Measurements from ENCODE around the gene ZNF429.
"Not testable (repeated sequence)": the region's sequence is repeated elsewhere in the genome, so short reads cannot be mapped to it uniquely, and the experiment has no call there.

The ZNF429 gene
- total RNA-seq: 4.7 to 41.1 (median 12.0) reads per million in 9 experiments

- ATAC-seq (replicated peaks): peak; percentile 99
- Mint-ChIP-seq H3K36me3 (ENCODE audit: insufficient read depth) (peaks cover 13% of the 10 kb centered on the region), H3K27me3 (no peaks in the 10 kb centered on the region), H3K4me1 (ENCODE audit: low read depth in 2 of 2) (peaks cover 25 to 33% of the 10 kb centered on the region in 2 donors), H3K27ac (peak within 1 kb of the TSS; percentile 100), H3K4me3 (peak within 1 kb of the TSS; percentile 100), H3K9me3 (no peaks in the 10 kb centered on the region)
- peak; percentile 87 to 92 (median 91) for DNase-seq
These were observed at the start of gene ZNF429 for GRCh38 chr19:21505459-21506451. ZNF429 (plus strand) TSS chr19:21505602; CDS start chr19:21505772, 170 bp downstream.

GRCh38 chr19:21460686-21461085 lies 44.7 kb upstream of the ZNF429 start:
- H3K36me3 Mint-ChIP-seq (ENCODE audit: insufficient read depth): no peaks in the 10 kb centered on the region
- no peak for DNase-seq
- H3K27me3 Mint-ChIP-seq: peaks cover 12 to 22% of the 10 kb centered on the region in 2 donors
- no peak overlapping the region for H3K27ac Mint-ChIP-seq
- peaks cover 6 to 8% of the 10 kb centered on the region in 2 donors for H3K9me3 Mint-ChIP-seq
- H3K4me1 Mint-ChIP-seq (ENCODE audit: low read depth in 2 of 2): peaks cover 0 to 6% of the 10 kb centered on the region in 2 donors
- H3K4me3 Mint-ChIP-seq: no peak overlapping the region
- no peak for ATAC-seq (replicated peaks)

GRCh38 chr19:21462540-21462939 lies 42.9 kb upstream of the ZNF429 start:
- no peak overlapping the region for H3K4me3 Mint-ChIP-seq
- ATAC-seq (replicated peaks) (no peak), DNase-seq (no peak)
- no peak overlapping the region for H3K27ac Mint-ChIP-seq
- peaks cover 12 to 22% of the 10 kb centered on the region in 2 donors for H3K27me3 Mint-ChIP-seq
- H3K36me3 Mint-ChIP-seq (ENCODE audit: insufficient read depth): no peaks in the 10 kb centered on the region
- peaks cover 4 to 5% of the 10 kb centered on the region in 2 donors for H3K9me3 Mint-ChIP-seq
- H3K4me1 Mint-ChIP-seq (ENCODE audit: low read depth in 2 of 2): peaks cover 0 to 6% of the 10 kb centered on the region in 2 donors

- Mint-ChIP-seq H3K9me3 (peaks cover 0 to 3% of the 10 kb centered on the region in 2 donors), H3K4me1 (ENCODE audit: low read depth in 2 of 2) (peaks cover 0 to 6% of the 10 kb centered on the region in 2 donors), H3K36me3 (ENCODE audit: insufficient read depth) (no peaks in the 10 kb centered on the region), H3K4me3 (peak overlapping the region; percentile 75 to 80), H3K27me3 (peaks cover 12 to 22% of the 10 kb centered on the region in 2 donors), H3K27ac (no peak overlapping the region)
- ATAC-seq (replicated peaks) (peak; percentile 68), DNase-seq (no peak)
These were observed 41.8 kb upstream of the ZNF429 start for GRCh38 chr19:21463449-21464105.

GRCh38 chr19:21466627-21467026 lies 38.8 kb upstream of the ZNF429 start:
- Mint-ChIP-seq H3K4me1 (ENCODE audit: low read depth in 2 of 2) (peaks cover 0 to 6% of the 10 kb centered on the region in 2 donors), H3K36me3 (ENCODE audit: insufficient read depth) (peaks cover 3% of the 10 kb centered on the region), H3K27ac (no peak overlapping the region), H3K4me3 (no peak overlapping the region), H3K9me3 (no peaks in the 10 kb centered on the region), H3K27me3 (peaks cover 12 to 22% of the 10 kb centered on the region in 2 donors)
- ATAC-seq (replicated peaks): no peak
- DNase-seq: no peak

- ATAC-seq (replicated peaks) (no peak), DNase-seq (no peak)
- no peaks in the 10 kb centered on the region for H3K9me3 Mint-ChIP-seq
- H3K4me1 Mint-ChIP-seq (ENCODE audit: low read depth in 2 of 2): peaks cover 0 to under 1% of the 10 kb centered on the region in 2 donors
- H3K4me3 Mint-ChIP-seq: no peak overlapping the region
- peaks cover 7 to 12% of the 10 kb centered on the region in 2 donors for H3K27me3 Mint-ChIP-seq
- H3K36me3 Mint-ChIP-seq (ENCODE audit: insufficient read depth): peaks cover 3% of the 10 kb centered on the region
- H3K27ac Mint-ChIP-seq: no peak overlapping the region
These were observed 36.6 kb upstream of the ZNF429 start for GRCh38 chr19:21468791-21469190.

GRCh38 chr19:21472507-21472906 lies 32.9 kb upstream of the ZNF429 start:
- no peak for ATAC-seq (replicated peaks)
- DNase-seq: no peak
- Mint-ChIP-seq H3K36me3 (ENCODE audit: insufficient read depth) (peaks cover 3% of the 10 kb centered on the region), H3K4me3 (no peak overlapping the region), H3K4me1 (ENCODE audit: low read depth in 2 of 2) (no peaks in the 10 kb centered on the region), H3K27me3 (no peaks in the 10 kb centered on the region), H3K27ac (no peak overlapping the region), H3K9me3 (no peaks in the 10 kb centered on the region)

GRCh38 chr19:21474671-21475181 lies 30.7 kb upstream of the ZNF429 start:
- no peaks in the 10 kb centered on the region for H3K4me1 Mint-ChIP-seq (ENCODE audit: low read depth in 2 of 2)
- no peaks in the 10 kb centered on the region for H3K27me3 Mint-ChIP-seq
- no peak overlapping the region for H3K27ac Mint-ChIP-seq

GRCh38 chr19:21482361-21482760 lies 23.0 kb upstream of the ZNF429 start:
- ATAC-seq (replicated peaks); H3K36me3 Mint-ChIP-seq (ENCODE audit: insufficient read depth); H3K27me3 Mint-ChIP-seq; H3K27ac Mint-ChIP-seq; H3K4me3 Mint-ChIP-seq; DNase-seq; H3K9me3 Mint-ChIP-seq: not testable (repeated sequence)
- H3K4me1 Mint-ChIP-seq (ENCODE audit: low read depth in 2 of 2): peaks cover 0 to 12% of the 10 kb centered on the region in 2 donors

More at GRCh38 chr19:21474671-21475181, 30.7 kb upstream of the ZNF429 start:
- Mint-ChIP-seq H3K4me3 (peak overlapping the region; percentile 47 to 76), H3K9me3 (no peaks in the 10 kb centered on the region), H3K36me3 (ENCODE audit: insufficient read depth) (peaks cover 3% of the 10 kb centered on the region)
- DNase-seq (peak; percentile 61 to 72 (median 71)), ATAC-seq (replicated peaks) (peak; percentile 99)

GRCh38 chr19:21482863-21483276 lies 22.5 kb upstream of the ZNF429 start:
- peak; percentile 87 for ATAC-seq (replicated peaks)
- Mint-ChIP-seq H3K36me3 (ENCODE audit: insufficient read depth) (no peaks in the 10 kb centered on the region), H3K9me3 (no peaks in the 10 kb centered on the region), H3K4me1 (ENCODE audit: low read depth in 2 of 2) (peaks cover 0 to 12% of the 10 kb centered on the region in 2 donors), H3K4me3 (peak overlapping the region; percentile 39 to 59), H3K27me3 (no peaks in the 10 kb centered on the region), H3K27ac (no peak overlapping the region)
- peak; percentile 61 to 70 (median 67) for DNase-seq

GRCh38 chr19:21483589-21484170 lies 21.7 kb upstream of the ZNF429 start:
- Mint-ChIP-seq H3K4me3 (peak overlapping the region; percentile 59 to 62), H3K27me3 (no peaks in the 10 kb centered on the region), H3K9me3 (no peaks in the 10 kb centered on the region), H3K4me1 (ENCODE audit: low read depth in 2 of 2) (peaks cover 0 to 12% of the 10 kb centered on the region in 2 donors), H3K27ac (no peak overlapping the region), H3K36me3 (ENCODE audit: insufficient read depth) (no peaks in the 10 kb centered on the region)
- DNase-seq (peak; percentile 69 to 70 (median 70)), ATAC-seq (replicated peaks) (peak; percentile 71)

GRCh38 chr19:21484631-21485030 lies 20.8 kb upstream of the ZNF429 start:
- ATAC-seq (replicated peaks): no peak
- Mint-ChIP-seq H3K27ac (peak overlapping the region; percentile 51 to 69), H3K4me3 (peak overlapping the region in 1 of 2 donors; percentile 59), H3K9me3 (no peaks in the 10 kb centered on the region), H3K4me1 (ENCODE audit: low read depth in 2 of 2) (peaks cover 0 to 12% of the 10 kb centered on the region in 2 donors), H3K36me3 (ENCODE audit: insufficient read depth) (no peaks in the 10 kb centered on the region), H3K27me3 (no peaks in the 10 kb centered on the region)
- no peak for DNase-seq

GRCh38 chr19:21485926-21486325 lies 19.5 kb upstream of the ZNF429 start:
- ATAC-seq (replicated peaks) (no peak), DNase-seq (no peak)
- Mint-ChIP-seq H3K36me3 (ENCODE audit: insufficient read depth) (no peaks in the 10 kb centered on the region), H3K27ac (no peak overlapping the region), H3K9me3 (no peaks in the 10 kb centered on the region), H3K27me3 (no peaks in the 10 kb centered on the region), H3K4me3 (no peak overlapping the region), H3K4me1 (ENCODE audit: low read depth in 2 of 2) (peaks cover 0 to 12% of the 10 kb centered on the region in 2 donors)
